Measurements from ENCODE around the gene PAWR.

PAWR gene

GRCh38 chr12:79665212-79665887 is 25.4 kb downstream of the PAWR start:
- no peaks in the 10 kb centered on the region for H3K4me1 ChIP-seq (ENCODE audit: control insufficient read depth, insufficient read depth, low read length, poor library complexity, severe bottlenecking)
- WGBS, 2 experiments (ENCODE audit: insufficient coverage in 2 of 2) = no CpG with 5 or more reads among the region's 4 CpGs
- H3K9me3 ChIP-seq (ENCODE audit: control insufficient read depth, low read length) = no peaks in the 10 kb centered on the region
- H3K27ac ChIP-seq (ENCODE audit: low read depth, low read length, severe bottlenecking) = peak overlapping the region; percentile 24
- H3K36me3 ChIP-seq (ENCODE audit: control insufficient read depth, insufficient read depth, low read length) = peaks cover 5% of the 10 kb centered on the region
- no peak overlapping the region for H3K4me3 ChIP-seq (ENCODE audit: extremely low read depth, insufficient read depth, low read length, poor library complexity, severe bottlenecking)

GRCh38 chr12:79664518-79664917 is 26.2 kb downstream of the PAWR start:
- no peak overlapping the region for H3K4me3 ChIP-seq (ENCODE audit: extremely low read depth, insufficient read depth, low read length, poor library complexity, severe bottlenecking)
- H3K27ac ChIP-seq (ENCODE audit: low read depth, low read length, severe bottlenecking) = no peak overlapping the region
- 83% methylated on average over 1 of the region's 4 CpGs; no CpG with 5 or more reads in 1 of the 2 experiments for WGBS, 2 experiments (ENCODE audit: insufficient coverage in 2 of 2)
- H3K4me1 ChIP-seq (ENCODE audit: control insufficient read depth, insufficient read depth, low read length, poor library complexity, severe bottlenecking) = no peaks in the 10 kb centered on the region
- peaks cover 5% of the 10 kb centered on the region for H3K36me3 ChIP-seq (ENCODE audit: control insufficient read depth, insufficient read depth, low read length)
- H3K9me3 ChIP-seq (ENCODE audit: control insufficient read depth, low read length) = no peaks in the 10 kb centered on the region

GRCh38 chr12:79662046-79662811 is 28.5 kb downstream of the PAWR start:
- H3K9me3 ChIP-seq (ENCODE audit: control insufficient read depth, low read length) = no peaks in the 10 kb centered on the region
- WGBS, 2 experiments (ENCODE audit: insufficient coverage in 2 of 2) = no CpG with 5 or more reads among the region's 1 CpG
- no peak overlapping the region for H3K27ac ChIP-seq (ENCODE audit: low read depth, low read length, severe bottlenecking)
- H3K4me1 ChIP-seq (ENCODE audit: control insufficient read depth, insufficient read depth, low read length, poor library complexity, severe bottlenecking) = no peaks in the 10 kb centered on the region
- no peak overlapping the region for H3K4me3 ChIP-seq (ENCODE audit: extremely low read depth, insufficient read depth, low read length, poor library complexity, severe bottlenecking)
- H3K36me3 ChIP-seq (ENCODE audit: control insufficient read depth, insufficient read depth, low read length) = peaks cover 4% of the 10 kb centered on the region

- Histone ChIP-seq H3K4me3 (ENCODE audit: extremely low read depth, insufficient read depth, low read length, poor library complexity, severe bottlenecking) (no peak overlapping the region), H3K9me3 (ENCODE audit: control insufficient read depth, low read length) (no peaks in the 10 kb centered on the region), H3K4me1 (ENCODE audit: control insufficient read depth, insufficient read depth, low read length, poor library complexity, severe bottlenecking) (no peaks in the 10 kb centered on the region)
Measured at GRCh38 chr12:79661629-79662028, 29.1 kb downstream of the PAWR start.

GRCh38 chr12:79659961-79660431 is 30.8 kb downstream of the PAWR start:
- Histone ChIP-seq H3K36me3 (ENCODE audit: control insufficient read depth, insufficient read depth, low read length) (peaks cover 21% of the 10 kb centered on the region), H3K9me3 (ENCODE audit: control insufficient read depth, low read length) (peaks cover 7% of the 10 kb centered on the region), H3K4me1 (ENCODE audit: control insufficient read depth, insufficient read depth, low read length, poor library complexity, severe bottlenecking) (no peaks in the 10 kb centered on the region), H3K27ac (ENCODE audit: low read depth, low read length, severe bottlenecking) (no peak overlapping the region), H3K4me3 (ENCODE audit: extremely low read depth, insufficient read depth, low read length, poor library complexity, severe bottlenecking) (no peak overlapping the region)
- no CpG with 5 or more reads among the region's 1 CpG for WGBS, 2 experiments (ENCODE audit: insufficient coverage in 2 of 2)

More at GRCh38 chr12:79661629-79662028, 29.1 kb downstream of the PAWR start:
- peaks cover 10% of the 10 kb centered on the region for H3K36me3 ChIP-seq (ENCODE audit: control insufficient read depth, insufficient read depth, low read length)
- H3K27ac ChIP-seq (ENCODE audit: low read depth, low read length, severe bottlenecking) = no peak overlapping the region

- no peak overlapping the region for H3K27ac ChIP-seq (ENCODE audit: low read depth, low read length, severe bottlenecking)
- H3K4me3 ChIP-seq (ENCODE audit: extremely low read depth, insufficient read depth, low read length, poor library complexity, severe bottlenecking) = no peak overlapping the region
- WGBS, 2 experiments (ENCODE audit: insufficient coverage in 2 of 2) = no CpG with 5 or more reads among the region's 1 CpG
- H3K36me3 ChIP-seq (ENCODE audit: control insufficient read depth, insufficient read depth, low read length) = peaks cover 22% of the 10 kb centered on the region
- peaks cover 7% of the 10 kb centered on the region for H3K9me3 ChIP-seq (ENCODE audit: control insufficient read depth, low read length)
- H3K4me1 ChIP-seq (ENCODE audit: control insufficient read depth, insufficient read depth, low read length, poor library complexity, severe bottlenecking) = no peaks in the 10 kb centered on the region
Measured at GRCh38 chr12:79658221-79658620, 32.5 kb downstream of the PAWR start.

- H3K36me3 ChIP-seq (ENCODE audit: control insufficient read depth, insufficient read depth, low read length) = peaks cover 22% of the 10 kb centered on the region
- H3K4me1 ChIP-seq (ENCODE audit: control insufficient read depth, insufficient read depth, low read length, poor library complexity, severe bottlenecking) = no peaks in the 10 kb centered on the region
- H3K4me3 ChIP-seq (ENCODE audit: extremely low read depth, insufficient read depth, low read length, poor library complexity, severe bottlenecking) = no peak overlapping the region
- 98 to 100% methylated on average over 5 to 6 of the region's 7 CpGs for WGBS, 2 experiments (ENCODE audit: insufficient coverage in 2 of 2)
- H3K27ac ChIP-seq (ENCODE audit: low read depth, low read length, severe bottlenecking) = no peak overlapping the region
- H3K9me3 ChIP-seq (ENCODE audit: control insufficient read depth, low read length) = peaks cover 7% of the 10 kb centered on the region
Measured at GRCh38 chr12:79657136-79657535, 33.6 kb downstream of the PAWR start.

- no peaks in the 10 kb centered on the region for H3K4me1 ChIP-seq (ENCODE audit: control insufficient read depth, insufficient read depth, low read length, poor library complexity, severe bottlenecking)
- no peak overlapping the region for H3K4me3 ChIP-seq (ENCODE audit: extremely low read depth, insufficient read depth, low read length, poor library complexity, severe bottlenecking)
- no peak overlapping the region for H3K27ac ChIP-seq (ENCODE audit: low read depth, low read length, severe bottlenecking)
- peaks cover 7% of the 10 kb centered on the region for H3K9me3 ChIP-seq (ENCODE audit: control insufficient read depth, low read length)
- 67 to 70% methylated on average over 1 to 2 of the region's 2 CpGs for WGBS, 2 experiments (ENCODE audit: insufficient coverage in 2 of 2)
- peaks cover 27% of the 10 kb centered on the region for H3K36me3 ChIP-seq (ENCODE audit: control insufficient read depth, insufficient read depth, low read length)
Measured at GRCh38 chr12:79655036-79655435, 35.7 kb downstream of the PAWR start.

GRCh38 chr12:79652521-79652920 is 38.2 kb downstream of the PAWR start:
- H3K36me3 ChIP-seq (ENCODE audit: control insufficient read depth, insufficient read depth, low read length) = peaks cover 30% of the 10 kb centered on the region
- no CpG with 5 or more reads among the region's 1 CpG for WGBS, 2 experiments (ENCODE audit: insufficient coverage in 2 of 2)
- no peaks in the 10 kb centered on the region for H3K4me1 ChIP-seq (ENCODE audit: control insufficient read depth, insufficient read depth, low read length, poor library complexity, severe bottlenecking)
- no peak overlapping the region for H3K4me3 ChIP-seq (ENCODE audit: extremely low read depth, insufficient read depth, low read length, poor library complexity, severe bottlenecking)
- H3K27ac ChIP-seq (ENCODE audit: low read depth, low read length, severe bottlenecking) = no peak overlapping the region
- peaks cover 7% of the 10 kb centered on the region for H3K9me3 ChIP-seq (ENCODE audit: control insufficient read depth, low read length)

GRCh38 chr12:79650440-79650839 is 40.3 kb downstream of the PAWR start:
- H3K27ac ChIP-seq (ENCODE audit: low read depth, low read length, severe bottlenecking) = no peak overlapping the region
- H3K4me3 ChIP-seq (ENCODE audit: extremely low read depth, insufficient read depth, low read length, poor library complexity, severe bottlenecking) = no peak overlapping the region
- H3K36me3 ChIP-seq (ENCODE audit: control insufficient read depth, insufficient read depth, low read length) = peaks cover 14% of the 10 kb centered on the region
- H3K4me1 ChIP-seq (ENCODE audit: control insufficient read depth, insufficient read depth, low read length, poor library complexity, severe bottlenecking) = no peaks in the 10 kb centered on the region
- no peaks in the 10 kb centered on the region for H3K9me3 ChIP-seq (ENCODE audit: control insufficient read depth, low read length)
- WGBS, 2 experiments (ENCODE audit: insufficient coverage in 2 of 2) = 83 to 100% methylated on average over 1 of the region's 2 CpGs

GRCh38 chr12:79648881-79649280 is 41.9 kb downstream of the PAWR start:
- no peak overlapping the region for H3K27ac ChIP-seq (ENCODE audit: low read depth, low read length, severe bottlenecking)
- H3K4me1 ChIP-seq (ENCODE audit: control insufficient read depth, insufficient read depth, low read length, poor library complexity, severe bottlenecking) = no peaks in the 10 kb centered on the region
- no peak overlapping the region for H3K4me3 ChIP-seq (ENCODE audit: extremely low read depth, insufficient read depth, low read length, poor library complexity, severe bottlenecking)
- peaks cover 11% of the 10 kb centered on the region for H3K36me3 ChIP-seq (ENCODE audit: control insufficient read depth, insufficient read depth, low read length)
- WGBS, 2 experiments (ENCODE audit: insufficient coverage in 2 of 2) = 89% methylated on average over 1 of the region's 1 CpG; no CpG with 5 or more reads in 1 of the 2 experiments
- H3K9me3 ChIP-seq (ENCODE audit: control insufficient read depth, low read length) = no peaks in the 10 kb centered on the region

All from mesodermal cell (in vitro differentiated cells).